ENCODE data around the gene RUNX2.

- TF ChIP-seq, protein P1, sequence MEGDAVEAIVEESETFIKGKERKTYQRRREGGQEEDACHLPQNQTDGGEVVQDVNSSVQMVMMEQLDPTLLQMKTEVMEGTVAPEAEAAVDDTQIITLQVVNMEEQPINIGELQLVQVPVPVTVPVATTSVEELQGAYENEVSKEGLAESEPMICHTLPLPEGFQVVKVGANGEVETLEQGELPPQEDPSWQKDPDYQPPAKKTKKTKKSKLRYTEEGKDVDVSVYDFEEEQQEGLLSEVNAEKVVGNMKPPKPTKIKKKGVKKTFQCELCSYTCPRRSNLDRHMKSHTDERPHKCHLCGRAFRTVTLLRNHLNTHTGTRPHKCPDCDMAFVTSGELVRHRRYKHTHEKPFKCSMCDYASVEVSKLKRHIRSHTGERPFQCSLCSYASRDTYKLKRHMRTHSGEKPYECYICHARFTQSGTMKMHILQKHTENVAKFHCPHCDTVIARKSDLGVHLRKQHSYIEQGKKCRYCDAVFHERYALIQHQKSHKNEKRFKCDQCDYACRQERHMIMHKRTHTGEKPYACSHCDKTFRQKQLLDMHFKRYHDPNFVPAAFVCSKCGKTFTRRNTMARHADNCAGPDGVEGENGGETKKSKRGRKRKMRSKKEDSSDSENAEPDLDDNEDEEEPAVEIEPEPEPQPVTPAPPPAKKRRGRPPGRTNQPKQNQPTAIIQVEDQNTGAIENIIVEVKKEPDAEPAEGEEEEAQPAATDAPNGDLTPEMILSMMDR (IDR thresholded peaks at IDR 0.05; ENCODE audit: poor library complexity): no peak
- no peak for TF ChIP-seq EZH2phosphoT487 (IDR thresholded peaks at IDR 0.05; ENCODE audit: low read depth, severe bottlenecking, unreplicated experiment)
- TF ChIP-seq EZH2 (IDR thresholded peaks at IDR 0.05; ENCODE audit: borderline replicate concordance): no peak
Measured at GRCh38 chr6:45538641-45539547, 210.8 kb downstream of the RUNX2 start.

Measured in hepatocyte (in vitro differentiated cells).